Cardiac fibroblast (primary cell): Measurements from ENCODE around the gene CLDN14.

ENCODE experiments used
- DNase-seq, 2 donors: peaks; one replicate each; pipeline versions ENCODE4 v3.0.0 to v3.0.0-alpha.2; 2010; ENCODE audit warnings: low read depth in 2 of 2
- H3K4me3 ChIP-seq, 2 donors: replicated peaks in 1 of 2; 1 replicate in 1 of 2; 2 replicates in 1 of 2; pipeline ENCODE4 v1.5.1; 2011; ENCODE audit warnings: low read depth in 2 of 2, low read length in 2 of 2, mild to moderate bottlenecking in 2 of 2, moderate library complexity in 1 of 2
- CTCF ChIP-seq: IDR thresholded peaks from one replicate; pipeline ENCODE4 v1.5.1; 2011; ENCODE audit warnings: low read depth, mild to moderate bottlenecking, low read length, inconsistent platforms

The CLDN14 gene

GRCh38 chr21:36489103-36489775, 9.3 kb upstream of the CLDN14 start:
- H3K4me3 ChIP-seq, result no peak overlapping the region
- no peak for TF ChIP-seq CTCF
- no peak for DNase-seq

GRCh38 chr21:36487641-36488307, 7.9 kb upstream of the CLDN14 start:
- peak; percentile 30 to 85 for DNase-seq
- no peak overlapping the region for H3K4me3 ChIP-seq
- no peak for TF ChIP-seq CTCF

GRCh38 chr21:36486246-36486645, 6.3 kb upstream of the CLDN14 start:
- DNase-seq, result no peak
- TF ChIP-seq CTCF, result no peak
- no peak overlapping the region for H3K4me3 ChIP-seq

- no peak for TF ChIP-seq CTCF
- no peak for DNase-seq
- no peak overlapping the region for H3K4me3 ChIP-seq
These were observed 5.6 kb upstream of the CLDN14 start for GRCh38 chr21:36485476-36485875.

- no peak overlapping the region for H3K4me3 ChIP-seq
- no peak for TF ChIP-seq CTCF
- no peak for DNase-seq
These were observed 3.2 kb upstream of the CLDN14 start for GRCh38 chr21:36483095-36483494.

GRCh38 chr21:36482673-36483072, 2.8 kb upstream of the CLDN14 start:
- no peak for TF ChIP-seq CTCF
- DNase-seq, result no peak
- no peak overlapping the region for H3K4me3 ChIP-seq

GRCh38 chr21:36482181-36482580, 2.3 kb upstream of the CLDN14 start:
- no peak for TF ChIP-seq CTCF

More at GRCh38 chr21:36482181-36482580, 2.3 kb upstream of the CLDN14 start:
- no peak for DNase-seq
- no peak overlapping the region for H3K4me3 ChIP-seq
